Chondrocyte (in vitro differentiated cells): ENCODE measurements around the gene BAHD1. TPM values are rescaled to one million over a fixed set of nuclear protein-coding genes. Genes with fewer than 3 reads are reported as not detected.

Experiments
- DNase-seq: peaks from one replicate; pipeline ENCODE4 v3.0.0; 2021; ENCODE audit warnings: mixed read lengths, low spot score
- H3K27ac Mint-ChIP-seq: one replicate; pipeline ENCODE4 v1.8.0; 2021; ENCODE audit warnings: mild to moderate bottlenecking, moderate library complexity, mixed read lengths; ENCODE audit not compliant: unreplicated experiment
- H3K27me3 Mint-ChIP-seq: 2 replicates; pipeline ENCODE4 v1.8.0; 2021; ENCODE audit warnings: low read depth, mixed read lengths
- H3K36me3 Mint-ChIP-seq: 2 replicates; pipeline ENCODE4 v1.8.0; 2021; ENCODE audit warnings: low read depth, mixed read lengths
- H3K4me1 Mint-ChIP-seq: 2 replicates; pipeline ENCODE4 v1.8.0; 2021; ENCODE audit warnings: low read depth, mild to moderate bottlenecking, mixed read lengths
- H3K4me3 Mint-ChIP-seq: one replicate; pipeline ENCODE4 v1.8.0; 2021; ENCODE audit warnings: mild to moderate bottlenecking, moderate library complexity, mixed read lengths; ENCODE audit not compliant: unreplicated experiment
- H3K9me3 Mint-ChIP-seq: 2 replicates; pipeline ENCODE4 v1.8.0; 2021; ENCODE audit warnings: low read depth, mixed read lengths
- total RNA-seq: library from RNA; stranded (reverse); gene quantifications from 3 replicates; pipeline ENCODE4 v1.2.1, GENCODE V29; 2021
- TF ChIP-seq, protein P1 (sequence below): fragments of 200-600 bp; sonication (generic); IDR thresholded peaks from 2 replicates; pipeline ENCODE4 v1.5.0; 2021; ENCODE audit warnings: antibody characterized with exemption, mild to moderate bottlenecking, moderate library complexity

The BAHD1 gene
- total RNA-seq, 1 donor from 2014 or later: 24.8 TPM

DNA sequence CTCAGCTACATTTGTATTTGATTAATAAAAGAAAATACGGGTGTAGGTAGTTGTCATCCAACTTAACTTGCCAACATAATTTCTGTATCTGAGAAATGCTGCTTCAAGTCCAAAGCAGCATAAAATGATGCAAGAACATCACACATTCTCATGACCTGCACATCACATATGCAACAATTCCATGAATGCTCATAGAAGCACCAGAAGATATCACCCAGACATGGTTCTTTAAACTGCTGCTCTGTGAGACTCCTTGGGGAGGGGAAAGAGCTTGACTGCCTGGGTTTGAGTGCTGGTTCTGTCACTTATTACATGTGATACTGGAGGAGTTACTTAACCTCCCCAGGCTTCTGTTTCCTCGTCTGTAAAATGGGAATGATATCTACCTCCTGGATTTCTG, 69.4 kb downstream of the BAHD1 start:
- DNase-seq: no peak
- H3K27me3 Mint-ChIP-seq: no peaks in the 10 kb centered on the region
- H3K9me3 Mint-ChIP-seq: no peaks in the 10 kb centered on the region
- TF ChIP-seq, protein P1, sequence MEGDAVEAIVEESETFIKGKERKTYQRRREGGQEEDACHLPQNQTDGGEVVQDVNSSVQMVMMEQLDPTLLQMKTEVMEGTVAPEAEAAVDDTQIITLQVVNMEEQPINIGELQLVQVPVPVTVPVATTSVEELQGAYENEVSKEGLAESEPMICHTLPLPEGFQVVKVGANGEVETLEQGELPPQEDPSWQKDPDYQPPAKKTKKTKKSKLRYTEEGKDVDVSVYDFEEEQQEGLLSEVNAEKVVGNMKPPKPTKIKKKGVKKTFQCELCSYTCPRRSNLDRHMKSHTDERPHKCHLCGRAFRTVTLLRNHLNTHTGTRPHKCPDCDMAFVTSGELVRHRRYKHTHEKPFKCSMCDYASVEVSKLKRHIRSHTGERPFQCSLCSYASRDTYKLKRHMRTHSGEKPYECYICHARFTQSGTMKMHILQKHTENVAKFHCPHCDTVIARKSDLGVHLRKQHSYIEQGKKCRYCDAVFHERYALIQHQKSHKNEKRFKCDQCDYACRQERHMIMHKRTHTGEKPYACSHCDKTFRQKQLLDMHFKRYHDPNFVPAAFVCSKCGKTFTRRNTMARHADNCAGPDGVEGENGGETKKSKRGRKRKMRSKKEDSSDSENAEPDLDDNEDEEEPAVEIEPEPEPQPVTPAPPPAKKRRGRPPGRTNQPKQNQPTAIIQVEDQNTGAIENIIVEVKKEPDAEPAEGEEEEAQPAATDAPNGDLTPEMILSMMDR: no peak
- H3K4me3 Mint-ChIP-seq: no peak overlapping the region
- H3K36me3 Mint-ChIP-seq: no peaks in the 10 kb centered on the region
- no peak overlapping the region for H3K27ac Mint-ChIP-seq
- H3K4me1 Mint-ChIP-seq: peaks cover 19% of the 10 kb centered on the region

DNA sequence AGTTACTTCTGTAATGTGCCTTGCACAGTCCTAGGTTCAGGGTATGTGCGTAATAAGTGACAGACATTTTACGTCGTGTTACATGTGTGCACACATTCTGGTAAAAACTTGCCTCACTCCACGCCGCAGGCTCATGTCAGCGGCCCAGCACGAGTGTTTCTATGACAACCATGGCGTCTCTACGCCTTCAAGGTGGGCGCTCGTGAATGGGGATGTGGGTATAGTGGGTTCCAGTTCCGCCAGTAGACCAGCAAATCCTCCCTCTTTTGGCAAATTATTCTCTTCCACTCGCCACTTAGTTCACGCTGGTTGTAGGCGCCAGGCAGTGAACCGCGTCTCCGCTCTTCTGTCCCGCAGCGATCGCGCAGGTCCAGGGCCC, 70.3 kb downstream of the BAHD1 start:
- H3K4me1 Mint-ChIP-seq: peaks cover 19% of the 10 kb centered on the region
- H3K9me3 Mint-ChIP-seq: no peaks in the 10 kb centered on the region
- no peaks in the 10 kb centered on the region for H3K27me3 Mint-ChIP-seq
- H3K27ac Mint-ChIP-seq: no peak overlapping the region
- TF ChIP-seq, protein P1: no peak
- no peak for DNase-seq
- H3K4me3 Mint-ChIP-seq: peak overlapping the region; percentile 73
- no peaks in the 10 kb centered on the region for H3K36me3 Mint-ChIP-seq

DNA sequence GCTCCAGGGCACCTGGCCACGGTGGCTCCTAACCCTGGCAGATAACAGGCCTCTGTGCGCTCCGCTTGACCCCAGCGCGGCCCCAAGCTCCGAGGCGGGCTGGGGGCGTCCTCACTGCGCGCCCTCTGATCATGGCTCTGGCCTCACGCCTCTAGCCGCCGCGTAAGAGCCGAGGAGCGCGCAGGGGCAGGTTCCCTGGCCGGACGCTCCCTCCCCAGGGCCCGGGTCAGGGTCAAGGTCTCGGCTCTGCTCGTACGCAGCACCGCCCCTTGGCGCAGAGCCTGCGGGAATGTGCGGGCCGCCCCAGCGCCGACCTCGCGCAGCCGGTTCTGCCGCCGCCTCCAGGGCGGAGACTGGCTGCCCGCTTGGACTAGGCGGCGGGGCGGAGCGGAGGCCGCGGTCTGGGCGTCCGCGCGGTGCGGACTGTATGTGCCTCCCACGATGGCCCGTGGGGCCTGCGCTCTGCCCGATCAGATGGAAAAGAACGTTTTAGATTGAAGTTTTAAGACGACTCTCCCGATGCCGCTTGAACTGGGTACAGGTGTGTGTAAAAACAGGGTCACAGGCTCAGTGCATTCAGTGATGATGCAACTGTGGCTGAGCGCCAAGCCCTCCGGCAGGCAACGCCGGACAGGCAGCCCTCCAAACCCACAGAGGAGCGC, 70.8 kb downstream of the BAHD1 start:
- Mint-ChIP-seq H3K9me3 (no peaks in the 10 kb centered on the region), H3K4me3 (peak overlapping the region; percentile 73), H3K27me3 (no peaks in the 10 kb centered on the region), H3K4me1 (peaks cover 19% of the 10 kb centered on the region), H3K36me3 (no peaks in the 10 kb centered on the region), H3K27ac (no peak overlapping the region)
- no peak for DNase-seq
- TF ChIP-seq, protein P1: no peak

DNA sequence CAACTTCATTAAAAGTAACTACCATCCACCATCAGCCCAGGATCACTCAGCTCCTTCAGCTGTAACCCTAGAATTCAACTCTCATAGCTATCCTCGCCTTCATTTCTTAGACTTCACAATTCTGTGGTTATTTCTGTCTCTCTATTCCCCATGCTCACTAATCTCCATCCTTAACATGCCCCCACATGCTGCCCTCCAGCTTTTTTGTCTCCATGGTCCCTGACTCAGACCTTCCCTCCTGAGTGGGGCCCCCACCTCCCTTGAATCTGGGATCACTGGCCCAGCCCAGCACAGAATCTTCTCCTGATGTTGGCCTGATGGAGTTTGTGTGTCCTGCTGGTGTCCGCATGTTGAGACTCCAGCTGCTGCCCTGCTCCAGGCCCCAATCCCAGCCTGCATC, 71.7 kb downstream of the BAHD1 start:
- no peaks in the 10 kb centered on the region for H3K27me3 Mint-ChIP-seq
- no peaks in the 10 kb centered on the region for H3K36me3 Mint-ChIP-seq
- no peak overlapping the region for H3K27ac Mint-ChIP-seq
- H3K9me3 Mint-ChIP-seq: no peaks in the 10 kb centered on the region
- TF ChIP-seq, protein P1: no peak
- peaks cover 15% of the 10 kb centered on the region for H3K4me1 Mint-ChIP-seq
- DNase-seq: no peak
- peak overlapping the region; percentile 73 for H3K4me3 Mint-ChIP-seq

DNA sequence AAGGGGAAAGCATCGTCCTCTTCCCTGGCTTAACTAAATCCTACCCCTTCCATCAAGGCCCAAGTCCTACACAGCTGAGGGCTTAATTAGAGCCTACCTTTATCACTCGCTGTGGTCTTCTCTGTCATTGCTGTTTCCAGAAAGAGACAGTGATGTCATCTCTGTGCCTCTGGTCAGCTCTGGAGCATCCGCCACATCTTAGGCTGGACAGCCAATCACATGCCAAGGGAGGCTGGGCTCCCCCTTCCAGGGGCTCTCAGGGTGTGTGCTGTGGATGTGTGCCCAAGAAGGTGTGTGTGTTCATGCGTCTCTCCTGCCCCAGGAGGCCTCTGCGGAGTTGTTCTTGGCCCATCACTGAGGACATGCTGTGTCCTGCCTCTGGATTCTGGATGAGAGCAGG, 72.9 kb downstream of the BAHD1 start:
- Mint-ChIP-seq H3K9me3 (no peaks in the 10 kb centered on the region), H3K27ac (no peak overlapping the region), H3K27me3 (no peaks in the 10 kb centered on the region), H3K36me3 (no peaks in the 10 kb centered on the region), H3K4me1 (peaks cover 15% of the 10 kb centered on the region), H3K4me3 (no peak overlapping the region)
- TF ChIP-seq, protein P1: no peak
- no peak for DNase-seq
